Muscle layer of duodenum (tissue), 2 donors: ENCODE measurements around the gene ID2.

Experiments
- H3K27ac ChIP-seq: one replicate; pipeline ENCODE4 v1.7.0; 2013; ENCODE audit warnings: mild to moderate bottlenecking, low read length
- H3K27me3 ChIP-seq: one replicate; pipeline ENCODE4 v1.7.0; 2013; ENCODE audit warnings: low read depth, mild to moderate bottlenecking, control low read depth, low read length
- H3K36me3 ChIP-seq, 2 donors: one replicate each; pipeline ENCODE4 v1.7.0; 2013; ENCODE audit warnings: low read length in 2 of 2, control low read depth in 1 of 2, mild to moderate bottlenecking in 1 of 2; ENCODE audit not compliant: insufficient read depth in 2 of 2, control insufficient read depth in 1 of 2
- H3K4me1 ChIP-seq, 2 donors: one replicate each; pipeline ENCODE4 v1.7.0; 2013; ENCODE audit warnings: low read length in 2 of 2, mild to moderate bottlenecking in 2 of 2, control low read depth in 1 of 2, moderate library complexity in 1 of 2; ENCODE audit not compliant: insufficient read depth in 2 of 2, control insufficient read depth in 1 of 2
- H3K4me3 ChIP-seq, 2 donors: one replicate each; pipeline ENCODE4 v1.7.0; 2013; ENCODE audit warnings: low read length in 2 of 2, low read depth in 1 of 2, mild to moderate bottlenecking in 1 of 2
- H3K9me3 ChIP-seq, 2 donors: one replicate each; pipeline ENCODE4 v1.7.0; 2013; ENCODE audit warnings: low read length in 2 of 2, control low read depth in 1 of 2, mild to moderate bottlenecking in 1 of 2; ENCODE audit not compliant: control insufficient read depth in 1 of 2
- donor health status: healthy.

ID2 gene

GRCh38 chr2:8641301-8641965, 40.4 kb upstream of the ID2 start:
- Histone ChIP-seq H3K4me3 (no peak overlapping the region), H3K4me1 (peaks cover 0 to 18% of the 10 kb centered on the region in 2 donors), H3K27ac (no peak overlapping the region), H3K27me3 (no peaks in the 10 kb centered on the region), H3K36me3 (no peaks in the 10 kb centered on the region), H3K9me3 (no peaks in the 10 kb centered on the region)

- Histone ChIP-seq H3K27me3 (no peaks in the 10 kb centered on the region), H3K4me1 (peaks cover 0 to 10% of the 10 kb centered on the region in 2 donors), H3K4me3 (no peak overlapping the region), H3K36me3 (no peaks in the 10 kb centered on the region), H3K27ac (no peak overlapping the region), H3K9me3 (no peaks in the 10 kb centered on the region)
Measured at GRCh38 chr2:8642366-8643068, 39.3 kb upstream of the ID2 start.

- no peak overlapping the region for H3K4me3 ChIP-seq
- no peaks in the 10 kb centered on the region for H3K9me3 ChIP-seq
- H3K36me3 ChIP-seq: no peaks in the 10 kb centered on the region
- peaks cover 0 to 10% of the 10 kb centered on the region in 2 donors for H3K4me1 ChIP-seq
- no peaks in the 10 kb centered on the region for H3K27me3 ChIP-seq
- no peak overlapping the region for H3K27ac ChIP-seq
Measured at GRCh38 chr2:8643250-8643995, 38.4 kb upstream of the ID2 start.

DNA sequence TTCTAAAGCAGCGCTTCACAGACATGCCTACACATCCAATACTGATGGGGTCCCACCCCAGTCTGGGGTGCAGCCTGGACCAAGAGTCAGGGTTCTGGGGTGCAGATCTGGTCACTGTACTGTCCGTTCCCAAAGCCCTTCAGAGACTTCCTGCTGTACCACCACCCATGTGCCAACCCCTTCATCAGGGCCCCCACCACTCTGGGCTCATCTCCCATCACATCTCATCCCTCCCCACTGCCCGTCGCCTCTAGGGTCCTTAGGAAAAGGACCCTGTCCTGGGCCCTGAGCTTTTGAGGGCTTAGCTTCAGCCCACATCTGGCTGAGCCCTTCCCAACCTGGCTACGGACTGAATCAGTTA, 37.9 kb upstream of the ID2 start:
- no peak overlapping the region for H3K4me3 ChIP-seq
- H3K36me3 ChIP-seq: no peaks in the 10 kb centered on the region
- H3K4me1 ChIP-seq: peaks cover 0 to 10% of the 10 kb centered on the region in 2 donors
- no peaks in the 10 kb centered on the region for H3K9me3 ChIP-seq
- H3K27ac ChIP-seq: no peak overlapping the region
- H3K27me3 ChIP-seq: no peaks in the 10 kb centered on the region

GRCh38 chr2:8644605-8645175, 37.2 kb upstream of the ID2 start:
- Histone ChIP-seq H3K4me1 (peaks cover 0 to 10% of the 10 kb centered on the region in 2 donors), H3K27ac (no peak overlapping the region), H3K9me3 (no peaks in the 10 kb centered on the region), H3K36me3 (no peaks in the 10 kb centered on the region), H3K4me3 (no peak overlapping the region), H3K27me3 (no peaks in the 10 kb centered on the region)

DNA sequence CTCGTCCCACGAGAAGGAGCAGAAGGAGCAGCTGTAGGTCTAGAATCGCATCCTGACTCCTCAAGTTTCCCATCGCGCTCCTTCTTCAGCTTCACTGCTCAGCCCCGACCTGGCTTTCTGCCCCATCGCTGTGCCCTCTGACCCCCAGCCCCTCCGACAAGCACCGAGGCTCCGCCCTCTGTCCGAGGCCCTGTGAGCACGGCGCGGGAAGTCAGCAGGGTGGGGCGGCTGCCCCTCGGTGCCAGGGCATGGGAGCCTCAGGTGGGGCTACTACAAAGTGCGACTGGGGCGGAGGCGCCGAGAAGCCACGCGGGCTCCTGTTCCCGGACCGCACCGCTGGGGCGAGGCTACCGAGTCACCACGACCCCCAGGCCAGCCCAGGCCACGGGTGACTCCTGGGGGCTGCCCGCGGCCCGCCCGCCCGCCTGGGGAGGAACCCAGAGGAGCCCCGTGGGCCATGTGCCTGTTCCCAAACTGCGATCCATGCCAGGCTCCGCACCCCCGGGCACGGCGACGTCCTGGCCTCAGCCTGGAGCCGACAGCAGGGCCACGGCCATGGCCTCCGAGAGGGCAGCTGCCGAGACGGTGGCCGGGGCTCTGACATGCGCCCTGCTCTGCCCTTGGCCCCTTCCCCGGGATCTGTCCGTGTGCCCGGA, 36.6 kb upstream of the ID2 start:
- Histone ChIP-seq H3K9me3 (no peaks in the 10 kb centered on the region), H3K27ac (no peak overlapping the region), H3K27me3 (no peaks in the 10 kb centered on the region), H3K4me3 (no peak overlapping the region), H3K4me1 (peaks cover 0 to 10% of the 10 kb centered on the region in 2 donors), H3K36me3 (no peaks in the 10 kb centered on the region)

DNA sequence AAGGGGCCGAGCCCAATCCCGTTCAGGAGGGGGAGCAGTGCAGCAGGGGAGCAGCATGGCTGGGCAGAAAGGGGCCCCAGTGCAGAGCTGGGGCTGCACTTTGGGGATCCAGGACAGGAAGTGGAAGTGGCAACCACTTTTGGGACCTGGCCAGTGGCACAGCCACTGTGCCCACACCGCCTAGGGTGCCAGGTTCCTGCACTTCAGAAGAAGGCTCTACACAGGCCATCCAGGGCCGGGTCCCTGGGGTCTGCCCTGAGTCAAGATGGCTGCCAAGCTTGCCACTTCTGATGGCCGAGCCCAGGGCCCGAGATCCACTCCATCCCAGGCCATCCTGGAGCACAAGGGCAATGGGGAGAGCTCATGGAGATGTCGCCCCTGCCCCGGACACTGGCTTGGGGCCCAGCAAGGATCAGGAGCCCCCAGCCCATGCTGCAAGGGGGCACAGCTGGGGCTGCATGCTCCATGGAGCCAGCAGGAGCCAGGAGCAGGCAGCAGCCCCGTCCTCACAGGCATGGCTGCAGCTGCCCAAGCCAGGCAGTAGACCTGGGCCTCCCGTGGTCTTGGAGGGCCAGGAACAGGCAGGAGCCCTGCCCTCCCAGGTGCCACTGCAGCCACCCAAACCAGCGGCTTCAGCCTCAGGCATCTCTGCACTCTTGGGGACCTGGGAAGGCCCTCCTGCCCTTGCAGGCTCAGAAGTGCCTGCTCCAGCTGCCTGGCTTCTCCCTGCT, 35.0 kb upstream of the ID2 start:
- Histone ChIP-seq H3K27me3 (no peaks in the 10 kb centered on the region), H3K27ac (no peak overlapping the region), H3K36me3 (no peaks in the 10 kb centered on the region), H3K4me3 (no peak overlapping the region), H3K4me1 (peaks cover 0 to 10% of the 10 kb centered on the region in 2 donors), H3K9me3 (no peaks in the 10 kb centered on the region)

DNA sequence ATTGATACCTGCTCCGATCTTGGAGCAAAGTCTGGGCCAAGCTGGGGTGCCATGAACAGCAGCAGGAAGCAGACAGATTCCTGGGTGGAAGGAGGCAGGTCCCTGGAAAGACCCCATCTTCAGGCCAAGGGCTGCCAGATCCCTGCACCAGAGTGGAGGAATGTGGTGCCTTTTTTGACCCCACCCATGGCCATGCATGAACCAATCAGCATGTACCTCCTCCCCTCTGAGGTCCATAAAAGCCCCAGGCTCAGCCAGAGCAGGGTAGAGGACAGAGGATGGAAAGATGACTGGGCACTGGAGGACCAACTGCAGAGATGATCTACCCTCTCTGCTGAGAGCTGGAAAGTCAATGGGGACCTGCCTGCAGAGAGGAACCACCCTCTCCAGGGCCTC, 34.4 kb upstream of the ID2 start:
- no peak overlapping the region for H3K4me3 ChIP-seq
- H3K36me3 ChIP-seq: no peaks in the 10 kb centered on the region
- H3K9me3 ChIP-seq: no peaks in the 10 kb centered on the region
- H3K27ac ChIP-seq: no peak overlapping the region
- no peaks in the 10 kb centered on the region for H3K27me3 ChIP-seq
- H3K4me1 ChIP-seq: peaks cover 0 to 10% of the 10 kb centered on the region in 2 donors

DNA sequence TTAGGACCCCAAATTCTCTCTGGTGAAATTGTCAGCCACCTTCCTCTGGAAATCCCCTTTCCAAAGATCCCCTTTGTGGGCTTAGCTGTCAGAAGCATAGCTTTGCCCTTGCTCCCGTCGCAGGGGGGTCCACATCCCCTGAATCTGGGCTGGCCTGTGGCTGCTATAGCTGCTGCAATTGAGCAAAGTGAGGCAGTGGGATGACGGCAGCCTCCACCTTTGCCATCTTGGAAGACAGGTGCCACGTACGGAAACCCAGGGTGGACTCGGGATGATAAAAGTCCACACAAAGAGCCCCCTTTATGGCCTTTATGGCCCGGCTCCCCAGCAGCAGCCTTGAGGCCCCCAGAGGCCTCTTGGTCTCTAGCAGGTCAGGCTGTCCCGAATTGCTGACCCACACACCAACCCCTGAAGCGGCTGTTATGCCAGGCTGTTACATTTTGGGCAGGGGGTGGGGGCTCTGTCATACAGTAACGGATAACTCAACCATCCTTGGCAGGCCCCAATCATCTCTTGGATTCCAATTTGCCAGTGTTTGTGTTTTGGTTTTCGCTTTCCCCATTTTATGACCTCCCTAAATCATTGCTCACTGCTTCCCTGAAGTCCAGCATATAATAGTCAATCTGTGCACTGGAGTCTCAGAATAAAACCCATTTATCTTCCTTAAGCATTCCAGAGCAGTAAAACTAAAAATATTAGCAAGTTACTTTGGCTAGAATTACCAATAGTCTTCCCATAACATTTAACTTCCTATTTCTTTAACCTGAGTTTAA, 33.2 kb upstream of the ID2 start:
- Histone ChIP-seq H3K9me3 (no peaks in the 10 kb centered on the region), H3K27me3 (no peaks in the 10 kb centered on the region), H3K4me1 (peaks cover 0 to 4% of the 10 kb centered on the region in 2 donors), H3K36me3 (no peaks in the 10 kb centered on the region), H3K27ac (no peak overlapping the region), H3K4me3 (no peak overlapping the region)

GRCh38 chr2:8649718-8650117, 32.1 kb upstream of the ID2 start:
- Histone ChIP-seq H3K27ac (no peak overlapping the region), H3K4me1 (no peaks in the 10 kb centered on the region), H3K4me3 (no peak overlapping the region), H3K9me3 (no peaks in the 10 kb centered on the region), H3K27me3 (no peaks in the 10 kb centered on the region), H3K36me3 (no peaks in the 10 kb centered on the region)
